B cell (primary cell): ENCODE results near the gene PPP1R3C.

Experiments
- CTCF ChIP-seq: fragments of 200-600 bp; IDR thresholded peaks from one replicate; pipeline ENCODE4 v1.8.0; 2022; ENCODE audit warnings: antibody characterized with exemption, mild to moderate bottlenecking
- EZH2 ChIP-seq: IDR thresholded peaks from 2 replicates; pipeline ENCODE4 v1.6.1; 2012; ENCODE audit warnings: borderline replicate concordance, low read depth, mild to moderate bottlenecking, moderate library complexity, low read length; ENCODE audit not compliant: insufficient read depth, poor library complexity, severe bottlenecking

GRCh38 chr10:91629715-91630549 lies 2.9 kb downstream of the PPP1R3C start:
- TF ChIP-seq CTCF (no peak), EZH2 (no peak)
